RWPE1 (cell line): ENCODE results near the gene SGTB.
A peak's percentile ranks its signal among the peaks of the same experiment; 100 is the strongest.

Source experiments
- CTCF ChIA-PET: fragments of 350-600 bp; sonication (Branson Sonifier 250); formaldehyde crosslinking; extraction: SDS; loops from one replicate; lab custom pipeline; 2021; lab: Yijun Ruan, JAX
- POLR2A ChIA-PET: fragments of 400-600 bp; formaldehyde crosslinking; extraction: SDS; loops from one replicate; lab custom pipeline; 2020; ENCODE audit warnings: antibody characterized with exemption; ENCODE audit not compliant: low non-redundant PET; lab: Yijun Ruan, JAX
- DNase-seq: peaks from one replicate; pipeline ENCODE4 v3.0.0; 2012; ENCODE audit warnings: low spot score
- H3K27ac ChIP-seq: fragments of 450-650 bp; 2 replicates; pipeline ENCODE4 v1.5.1; 2017
- CTCF ChIP-seq: fragments of 450-650 bp; conservative IDR thresholded peaks from 2 replicates; pipeline ENCODE4 v1.5.1; 2017; ENCODE audit warnings: low read depth, mild to moderate bottlenecking

Gene SGTB

GRCh38 chr5:65727491-65728156 is 5.7 kb upstream of the SGTB start:
- POLR2A ChIA-PET = no interaction called here
- DNase-seq = no peak
- H3K27ac ChIP-seq = peak overlapping the region; percentile 60
- no peak for TF ChIP-seq CTCF
- CTCF ChIA-PET = interaction anchor here (0.8 to 1.3 kb wide), 2 partner anchors 35 to 197 kb away, joined by 3 to 4 read pairs; no protein-coding TSS in a partner anchor

GRCh38 chr5:65722575-65723403 is 880 bp upstream of the SGTB start:
- H3K27ac ChIP-seq = peak overlapping the region; percentile 84
- POLR2A ChIA-PET = no interaction called here
- peak; percentile 79 for DNase-seq
- no peak for TF ChIP-seq CTCF
- CTCF ChIA-PET = interaction anchor here (0.6 kb wide), 1 partner anchor 371 kb away, joined by 3 read pairs; no protein-coding TSS in a partner anchor

- peak overlapping the region; percentile 84 for H3K27ac ChIP-seq
- peak; percentile 67 for DNase-seq
- CTCF ChIA-PET = interaction anchor here (0.6 kb wide), 2 partner anchors 11 to 453 kb away, joined by 3 to 4 read pairs; no protein-coding TSS in a partner anchor
- TF ChIP-seq CTCF = no peak
- POLR2A ChIA-PET = no interaction called here
These were observed 724 bp downstream of the SGTB start for GRCh38 chr5:65721050-65721719.

GRCh38 chr5:65718576-65719310 is 3.2 kb downstream of the SGTB start:
- no peak for DNase-seq
- CTCF ChIA-PET = no interaction called here
- H3K27ac ChIP-seq = no peak overlapping the region
- TF ChIP-seq CTCF = no peak
- POLR2A ChIA-PET = no interaction called here

- TF ChIP-seq CTCF = no peak
- DNase-seq = no peak
- ChIA-PET POLR2A (no interaction called here), CTCF (interaction anchor here (0.6 kb wide), 1 partner anchor 224 kb away, joined by 10 read pairs; no protein-coding TSS in a partner anchor)
- H3K27ac ChIP-seq = no peak overlapping the region
These were observed 13.8 kb downstream of the SGTB start for GRCh38 chr5:65708145-65708544.
